GM10266 (cell line): ENCODE measurements around the gene CDKN2C.
"Not testable (repeated sequence)": the region's sequence is repeated elsewhere in the genome, so short reads cannot be mapped to it uniquely, and the experiment has no call there.

Source experiments
- DNase-seq: peaks from one replicate; pipeline ENCODE4 v3.0.0; 2012; ENCODE audit errors: extremely low spot score
- TF ChIP-seq, protein P1 (sequence below): IDR thresholded peaks from 2 replicates; pipeline ENCODE4 v1.5.1; 2012; ENCODE audit warnings: mild to moderate bottlenecking, low read depth; ENCODE audit not compliant: control insufficient read depth, insufficient read depth; ENCODE audit errors: missing control alignments

The CDKN2C gene

DNA sequence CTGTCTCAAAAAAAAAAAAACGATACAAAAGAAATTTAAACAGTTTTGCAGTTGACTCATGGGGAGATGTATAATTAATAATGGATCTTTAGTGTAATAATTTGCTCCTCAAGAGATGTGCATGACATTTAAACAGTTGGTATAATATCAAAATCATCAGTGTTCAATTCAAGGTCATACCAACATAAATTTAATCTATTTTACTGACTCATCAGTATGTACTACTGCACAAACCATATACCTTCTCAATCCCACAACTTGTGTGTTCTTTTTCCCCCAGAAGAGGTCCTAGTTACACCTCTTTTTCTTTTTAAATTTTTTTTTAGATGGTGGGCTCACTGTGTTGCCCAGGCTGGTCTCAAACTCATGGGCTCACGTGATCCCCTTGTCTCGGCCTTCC, 23.6 kb downstream of the CDKN2C start:
- no peak for DNase-seq
- TF ChIP-seq, protein P1, sequence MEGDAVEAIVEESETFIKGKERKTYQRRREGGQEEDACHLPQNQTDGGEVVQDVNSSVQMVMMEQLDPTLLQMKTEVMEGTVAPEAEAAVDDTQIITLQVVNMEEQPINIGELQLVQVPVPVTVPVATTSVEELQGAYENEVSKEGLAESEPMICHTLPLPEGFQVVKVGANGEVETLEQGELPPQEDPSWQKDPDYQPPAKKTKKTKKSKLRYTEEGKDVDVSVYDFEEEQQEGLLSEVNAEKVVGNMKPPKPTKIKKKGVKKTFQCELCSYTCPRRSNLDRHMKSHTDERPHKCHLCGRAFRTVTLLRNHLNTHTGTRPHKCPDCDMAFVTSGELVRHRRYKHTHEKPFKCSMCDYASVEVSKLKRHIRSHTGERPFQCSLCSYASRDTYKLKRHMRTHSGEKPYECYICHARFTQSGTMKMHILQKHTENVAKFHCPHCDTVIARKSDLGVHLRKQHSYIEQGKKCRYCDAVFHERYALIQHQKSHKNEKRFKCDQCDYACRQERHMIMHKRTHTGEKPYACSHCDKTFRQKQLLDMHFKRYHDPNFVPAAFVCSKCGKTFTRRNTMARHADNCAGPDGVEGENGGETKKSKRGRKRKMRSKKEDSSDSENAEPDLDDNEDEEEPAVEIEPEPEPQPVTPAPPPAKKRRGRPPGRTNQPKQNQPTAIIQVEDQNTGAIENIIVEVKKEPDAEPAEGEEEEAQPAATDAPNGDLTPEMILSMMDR: no peak

DNA sequence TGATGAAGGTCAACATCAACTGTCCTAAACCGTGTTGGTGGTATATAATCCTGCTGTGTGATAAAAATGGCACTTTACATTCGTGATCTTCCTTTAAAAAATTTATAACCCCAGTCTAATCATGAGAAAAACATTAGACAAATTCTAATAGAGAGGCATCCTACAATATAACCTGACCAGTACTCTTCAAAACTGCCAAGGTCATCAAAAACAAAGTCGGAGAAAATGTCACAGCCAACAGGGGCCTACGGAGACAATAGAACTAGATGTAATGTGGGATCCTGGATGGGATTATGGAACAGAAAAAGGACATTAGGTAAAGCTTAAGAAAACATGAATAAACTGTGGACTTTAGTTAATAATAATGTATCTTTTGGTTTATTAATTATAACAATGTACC, 25.0 kb downstream of the CDKN2C start:
- DNase-seq: no peak
- TF ChIP-seq, protein P1: no peak

DNA sequence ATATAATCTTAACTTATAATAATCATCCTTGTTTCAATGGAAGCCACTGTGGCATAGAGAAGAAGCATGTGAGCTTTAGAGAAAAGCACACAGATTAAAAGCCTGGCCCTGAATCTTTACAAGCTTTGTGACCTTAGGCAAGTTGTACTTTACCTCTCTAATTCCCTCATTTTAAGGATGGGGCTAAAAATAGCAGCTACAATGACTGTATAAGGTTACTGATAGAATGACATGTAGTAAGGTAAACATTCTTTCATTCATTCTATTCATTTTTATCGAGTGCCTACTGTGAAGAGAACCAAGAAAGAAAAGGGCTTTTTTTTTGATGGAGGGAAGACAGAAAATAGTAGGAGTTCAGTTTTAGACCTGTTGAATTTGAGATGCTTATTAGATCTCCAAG, 25.6 kb downstream of the CDKN2C start:
- no peak for DNase-seq
- TF ChIP-seq, protein P1: no peak

DNA sequence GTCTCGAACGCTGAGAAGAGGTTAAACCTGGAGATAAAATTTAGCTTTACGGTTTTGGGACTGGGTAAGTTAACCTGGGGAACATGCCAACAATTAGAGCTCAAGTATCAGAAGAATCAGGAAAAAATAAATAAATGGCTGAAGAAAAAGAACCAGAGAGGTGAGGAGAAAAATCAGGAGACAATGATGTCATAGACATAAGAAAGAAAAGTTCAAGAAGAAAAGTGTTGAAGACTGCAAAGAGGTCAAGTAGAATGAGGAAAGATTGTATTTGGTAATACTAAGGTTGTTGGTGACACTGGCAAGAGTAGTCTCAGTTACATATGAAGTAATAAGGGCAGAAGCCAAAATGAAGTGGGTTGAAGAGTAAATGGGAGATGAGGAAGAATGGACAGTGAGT, 26.0 kb downstream of the CDKN2C start:
- DNase-seq: no peak
- TF ChIP-seq, protein P1: no peak

DNA sequence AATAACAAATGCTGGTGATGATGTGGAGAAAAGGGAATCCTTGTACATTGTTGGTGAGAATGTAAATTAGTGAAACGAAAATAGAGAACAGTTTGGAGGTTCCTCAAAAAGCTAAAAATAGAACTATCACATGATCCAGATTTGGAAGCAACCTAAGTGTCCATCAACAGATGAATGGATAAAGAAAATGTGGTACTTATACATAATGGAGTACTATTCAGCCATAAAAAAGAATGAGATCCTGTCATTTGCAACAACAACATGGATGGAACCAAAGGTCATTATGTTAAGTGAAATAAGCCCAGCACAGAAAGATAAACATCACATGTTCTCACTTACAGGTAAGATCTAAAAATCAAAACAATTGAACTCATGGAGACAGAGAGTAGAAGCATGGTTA, 29.3 kb downstream of the CDKN2C start:
- not testable (repeated sequence) for DNase-seq

DNA sequence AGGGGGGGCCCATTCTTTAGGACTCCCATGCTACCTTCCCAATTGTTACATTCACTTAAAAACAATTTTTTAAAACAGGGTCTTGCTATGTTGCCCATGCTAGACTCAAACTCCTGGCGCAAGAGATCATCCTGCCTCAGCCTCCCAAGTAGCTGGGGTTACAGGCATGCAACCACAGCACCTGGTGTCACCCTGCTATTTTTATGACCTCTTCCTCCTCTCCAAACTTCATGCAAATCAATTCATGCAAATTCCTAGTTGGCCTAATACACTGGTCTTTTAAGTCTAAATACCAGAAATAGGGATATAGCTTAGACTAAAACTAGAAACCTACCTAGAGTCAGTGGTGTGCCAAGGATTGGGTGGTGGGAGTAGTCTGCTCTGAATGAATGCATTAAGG, 30.1 kb downstream of the CDKN2C start:
- TF ChIP-seq, protein P1: no peak
- DNase-seq: peak; percentile 26

DNA sequence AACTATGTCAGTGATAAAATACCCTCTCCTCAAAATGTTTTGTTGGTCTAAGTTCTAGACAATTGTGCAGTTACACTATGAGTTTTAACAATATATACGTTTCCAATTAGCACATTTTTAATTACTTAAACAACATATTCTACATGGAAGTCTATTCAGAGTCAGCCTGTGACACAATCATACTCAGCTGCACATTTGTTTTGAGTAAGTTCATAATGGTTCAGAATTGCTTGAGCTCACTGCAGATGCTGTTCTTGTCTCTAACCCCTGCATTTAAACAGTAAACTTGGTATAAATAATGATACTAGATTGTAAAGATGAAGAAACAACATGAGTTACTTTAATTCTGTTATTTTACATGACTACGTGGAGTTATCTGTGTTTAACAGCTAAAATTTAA, 30.6 kb downstream of the CDKN2C start:
- DNase-seq: no peak
- TF ChIP-seq, protein P1: no peak

DNA sequence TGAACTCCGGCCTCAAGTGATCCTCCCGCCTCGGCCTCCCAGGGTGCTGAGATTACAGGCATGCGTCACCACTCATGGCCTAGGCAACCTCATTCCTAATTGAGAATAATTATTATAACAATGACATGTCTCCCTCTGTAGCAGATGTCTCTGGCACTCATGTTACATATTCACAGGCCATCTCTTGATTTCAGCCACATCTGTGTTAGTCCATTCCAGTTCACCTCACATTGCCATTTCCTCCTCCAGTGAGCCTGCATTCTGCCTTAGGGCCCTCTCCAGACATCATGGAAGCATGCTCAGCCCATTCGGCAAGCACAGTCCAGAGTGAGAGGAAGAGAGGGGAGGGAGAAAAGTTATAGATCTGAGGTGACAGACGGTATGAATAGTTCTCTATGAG, 32.5 kb downstream of the CDKN2C start:
- TF ChIP-seq, protein P1: no peak

DNA sequence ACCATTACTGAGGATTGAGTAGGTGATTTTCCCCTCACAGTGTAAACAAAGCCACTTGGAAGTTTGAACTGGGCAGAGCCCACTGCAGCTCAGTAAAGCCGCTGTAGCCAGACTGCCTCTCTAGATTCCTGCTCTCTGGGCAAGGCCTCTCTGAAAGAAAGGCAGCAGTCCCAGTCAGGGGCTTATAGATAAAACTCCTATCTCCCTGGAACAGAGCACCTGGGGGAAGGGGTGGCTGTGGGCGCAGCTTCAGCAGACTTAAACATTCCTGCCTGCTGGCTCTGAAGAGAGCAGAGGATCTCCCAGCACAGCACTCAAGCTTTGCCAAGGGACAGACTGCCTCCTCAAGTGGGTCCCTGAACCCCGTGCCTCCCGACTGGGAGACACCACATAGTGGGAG, 35.5 kb downstream of the CDKN2C start:
- not testable (repeated sequence) for DNase-seq

More for the DNA sequence above, 32.5 kb downstream of the CDKN2C start:
- no peak for DNase-seq
